Natural killer cell (primary cell): ENCODE data around the gene ZNF385D. TPM values are rescaled to one million over a fixed set of nuclear protein-coding genes. Genes with fewer than 3 reads are reported as not detected.

Experiments
- ATAC-seq, 3 donors: fragments of 150-1000 bp in 2 of 3; fragments of 200-7000 bp in 1 of 3; cut with Tn5 transposase; 1 replicate in 1 of 3; 2 replicates in 2 of 3; pipeline ENCODE4 v1.10.0; 2021; ENCODE audit warnings: mild to moderate bottlenecking in 2 of 3, moderate library complexity in 2 of 3
- DNase-seq, 2 donors: peaks; one replicate each; pipeline versions ENCODE4 v3.0.0 to v3.0.0-alpha.2; 2013 to 2021; ENCODE audit warnings: mixed read lengths in 1 of 2
- H3K27ac ChIP-seq: one replicate; pipeline ENCODE4 v1.5.1; 2013; ENCODE audit warnings: mild to moderate bottlenecking, low read length
- H3K27me3 ChIP-seq: one replicate; pipeline ENCODE4 v1.6.1; 2013; ENCODE audit warnings: low read length; ENCODE audit not compliant: control insufficient read depth, insufficient read depth
- H3K36me3 ChIP-seq: one replicate; pipeline ENCODE4 v1.6.1; 2013; ENCODE audit warnings: low read length; ENCODE audit not compliant: control insufficient read depth, insufficient read depth
- H3K4me1 ChIP-seq: one replicate; pipeline ENCODE4 v1.6.1; 2013; ENCODE audit warnings: low read length; ENCODE audit not compliant: control insufficient read depth, insufficient read depth
- H3K4me3 ChIP-seq: one replicate; pipeline ENCODE4 v1.5.1; 2013; ENCODE audit warnings: low read length
- H3K9me3 ChIP-seq: one replicate; pipeline ENCODE4 v1.6.1; 2013; ENCODE audit warnings: low read length; ENCODE audit not compliant: control insufficient read depth, insufficient read depth
- H3K27ac Mint-ChIP-seq, 2 donors: one replicate each; pipeline ENCODE4 v1.8.0; 2022; ENCODE audit warnings: mild to moderate bottlenecking in 2 of 2, mixed read lengths in 2 of 2, moderate library complexity in 1 of 2
- H3K27me3 Mint-ChIP-seq, 2 donors: one replicate each; pipeline ENCODE4 v1.8.0; 2022; ENCODE audit warnings: low read depth in 2 of 2, mixed read lengths in 2 of 2
- H3K36me3 Mint-ChIP-seq: one replicate; pipeline ENCODE4 v1.8.0; 2022; ENCODE audit warnings: mixed read lengths
- H3K4me1 Mint-ChIP-seq, 2 donors: one replicate each; pipeline ENCODE4 v1.8.0; 2022; ENCODE audit warnings: mixed read lengths in 2 of 2
- H3K4me3 Mint-ChIP-seq: one replicate; pipeline ENCODE4 v1.8.0; 2022; ENCODE audit warnings: mild to moderate bottlenecking, moderate library complexity, mixed read lengths
- H3K9me3 Mint-ChIP-seq, 2 donors: one replicate each; pipeline ENCODE4 v1.8.0; 2022; ENCODE audit warnings: mixed read lengths in 2 of 2
- CTCF ChIP-seq: fragments of 200-600 bp; IDR thresholded peaks from one replicate; pipeline ENCODE4 v1.8.0; 2022; ENCODE audit warnings: antibody characterized with exemption
- WGBS: methylation state at CpG from one replicate; pipeline ENCODE4 v1.1.7; 2013; ENCODE audit warnings: missing lambda C conversion rate; ENCODE audit not compliant: insufficient coverage; 5-methylcytosine and 5-hydroxymethylcytosine counted together
- intact Hi-C: fragments of 100-400 bp; cut with micrococcal nuclease; formaldehyde crosslinking; loops from one replicate; pipeline ENCODE4 v1.14.2; 2022
- total RNA-seq, 4 donors: library from RNA; stranded (reverse); fragments of 120-200 nt in 1 of 4; gene quantifications; one replicate each; pipeline versions ENCODE4 v1.2.3 to v1.2.4, GENCODE V29; 2013 to 2022

The ZNF385D gene
- total RNA-seq, 3 donors from 2014 or later (not counting 1 experiment from before 2014, with no cell fraction given), result 0.02 to 0.31 (median 0.25) TPM

DNA sequence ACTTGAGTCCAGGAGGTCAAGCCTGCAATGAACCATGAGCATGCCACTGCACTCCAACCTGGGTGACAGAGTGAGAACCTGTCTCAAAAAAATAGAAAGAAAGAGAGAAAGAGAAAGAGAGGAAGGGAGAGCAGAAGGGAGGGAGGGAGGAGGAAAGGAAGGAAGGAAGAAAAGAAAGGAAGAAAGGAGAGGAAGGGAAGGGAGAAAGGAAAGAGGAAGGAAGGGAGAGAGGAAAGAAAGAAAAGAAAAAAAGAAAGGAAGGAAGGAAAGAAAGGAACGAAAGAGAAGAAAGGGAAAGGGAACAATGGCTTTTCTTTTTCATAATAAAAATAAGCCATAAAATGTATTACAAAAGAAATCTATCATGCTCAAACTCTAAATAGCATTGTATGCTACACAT lies 116.9 kb downstream of the ZNF385D start:
- Histone ChIP-seq H3K27ac (no peak overlapping the region), H3K4me3 (no peak overlapping the region), H3K4me1 (no peaks in the 10 kb centered on the region), H3K36me3 (no peaks in the 10 kb centered on the region), H3K9me3 (peaks cover 2% of the 10 kb centered on the region), H3K27me3 (no peaks in the 10 kb centered on the region)
- no peak for TF ChIP-seq CTCF
- no peak for ATAC-seq
- intact Hi-C loops, result no loop called here
- Mint-ChIP-seq H3K4me3 (no peak overlapping the region), H3K27ac (no peak overlapping the region), H3K4me1 (no peaks in the 10 kb centered on the region), H3K36me3 (no peaks in the 10 kb centered on the region), H3K27me3 (no peaks in the 10 kb centered on the region), H3K9me3 (peaks cover 7 to 19% of the 10 kb centered on the region in 2 donors)
- DNase-seq, result no peak
- WGBS, result no CpG with 5 or more reads among the region's 1 CpG

DNA sequence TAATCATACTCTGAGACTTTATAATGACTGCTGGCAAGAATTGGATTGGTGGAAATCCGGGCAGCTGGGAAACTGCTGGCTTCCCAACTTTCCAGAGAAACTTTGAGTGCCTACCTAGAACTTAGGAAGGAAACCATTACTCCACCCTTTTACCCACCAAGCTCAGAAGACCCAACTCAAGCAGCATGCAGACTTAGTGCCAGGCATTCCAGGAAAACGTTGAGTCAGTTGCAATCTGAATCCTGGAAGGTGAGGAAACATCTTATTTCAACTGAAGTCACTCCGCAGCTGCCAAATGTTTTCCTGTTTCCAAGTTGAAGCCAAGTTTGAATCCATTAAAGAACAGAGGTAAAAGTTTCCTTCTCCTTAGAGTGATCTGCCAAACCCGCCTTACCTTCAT lies 126.5 kb downstream of the ZNF385D start:
- H3K27me3 ChIP-seq, result no peaks in the 10 kb centered on the region
- no peak for TF ChIP-seq CTCF
- H3K9me3 ChIP-seq, result no peaks in the 10 kb centered on the region
- DNase-seq (no peak), ATAC-seq (no peak)
- WGBS, result 66% methylated on average over 3 of the region's 4 CpGs
- H3K27ac Mint-ChIP-seq, result no peak overlapping the region
- peaks cover 8 to 10% of the 10 kb centered on the region in 2 donors for H3K9me3 Mint-ChIP-seq
- no peak overlapping the region for H3K4me3 Mint-ChIP-seq
- no peaks in the 10 kb centered on the region for H3K27me3 Mint-ChIP-seq
- no peak overlapping the region for H3K4me3 ChIP-seq
- H3K4me1 Mint-ChIP-seq, result no peaks in the 10 kb centered on the region
- intact Hi-C loops, result no loop called here
- H3K27ac ChIP-seq, result no peak overlapping the region
- H3K36me3 Mint-ChIP-seq, result no peaks in the 10 kb centered on the region
- no peaks in the 10 kb centered on the region for H3K36me3 ChIP-seq
- no peaks in the 10 kb centered on the region for H3K4me1 ChIP-seq

- H3K36me3 ChIP-seq, result no peaks in the 10 kb centered on the region
- intact Hi-C loops, result no loop called here
- DNase-seq, result no peak
- H3K4me3 ChIP-seq, result no peak overlapping the region
- 56% methylated on average over 3 of the region's 4 CpGs for WGBS
- ATAC-seq, result no peak
- Mint-ChIP-seq H3K4me3 (no peak overlapping the region), H3K4me1 (no peaks in the 10 kb centered on the region), H3K36me3 (no peaks in the 10 kb centered on the region), H3K27ac (no peak overlapping the region), H3K9me3 (peaks cover 7% of the 10 kb centered on the region in 2 donors), H3K27me3 (no peaks in the 10 kb centered on the region)
- H3K27ac ChIP-seq, result no peak overlapping the region
- TF ChIP-seq CTCF, result no peak
- H3K9me3 ChIP-seq, result no peaks in the 10 kb centered on the region
- no peaks in the 10 kb centered on the region for H3K27me3 ChIP-seq
- no peaks in the 10 kb centered on the region for H3K4me1 ChIP-seq
These were observed 129.8 kb downstream of the ZNF385D start for GRCh38 chr3:21621181-21621651.

DNA sequence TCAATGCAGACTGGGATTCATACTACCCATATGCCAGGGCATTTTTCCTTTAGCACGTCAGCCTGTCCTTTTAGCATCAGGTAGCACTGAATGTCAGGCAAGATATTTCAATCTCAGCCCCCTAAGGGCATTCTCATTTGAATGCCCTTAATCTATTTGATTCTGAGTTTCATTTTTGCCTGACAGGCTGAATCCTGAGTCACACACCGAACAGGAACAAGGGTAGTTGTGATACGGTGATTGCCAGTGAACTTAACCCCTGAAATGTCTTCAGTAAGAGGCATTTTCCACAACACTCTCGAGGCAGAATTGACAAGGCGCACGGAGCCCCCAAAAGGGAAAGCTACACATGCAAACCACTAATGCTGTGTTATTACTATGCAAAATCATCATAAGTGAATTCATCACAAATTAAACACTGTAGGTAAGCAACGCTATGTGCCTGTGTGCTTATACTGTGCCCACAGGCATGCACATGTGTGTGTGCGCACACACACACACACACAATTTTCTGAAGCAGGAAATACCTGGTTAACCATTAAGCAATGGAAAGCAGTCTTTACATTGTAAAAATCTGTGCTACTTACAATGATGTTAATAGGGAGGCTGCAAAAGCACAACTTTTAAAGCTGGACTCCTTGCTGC lies 130.4 kb downstream of the ZNF385D start:
- intact Hi-C loops, result no loop called here
- H3K27ac Mint-ChIP-seq, result no peak overlapping the region
- Histone ChIP-seq H3K9me3 (no peaks in the 10 kb centered on the region), H3K4me1 (no peaks in the 10 kb centered on the region), H3K4me3 (no peak overlapping the region), H3K27me3 (no peaks in the 10 kb centered on the region), H3K36me3 (no peaks in the 10 kb centered on the region), H3K27ac (no peak overlapping the region)
- WGBS, result 86% methylated on average over 8 of the region's 8 CpGs
- no peaks in the 10 kb centered on the region for H3K27me3 Mint-ChIP-seq
- H3K4me3 Mint-ChIP-seq, result no peak overlapping the region
- H3K36me3 Mint-ChIP-seq, result no peaks in the 10 kb centered on the region
- DNase-seq (no peak), ATAC-seq (no peak)
- TF ChIP-seq CTCF, result no peak
- peaks cover 7% of the 10 kb centered on the region in 2 donors for H3K9me3 Mint-ChIP-seq
- H3K4me1 Mint-ChIP-seq, result no peaks in the 10 kb centered on the region
